GM21619 (cell line): ENCODE results near the gene NAPG.
"Not testable (repeated sequence)": the region's sequence is repeated elsewhere in the genome, so short reads cannot be mapped to it uniquely, and the experiment has no call there.

Source experiments
- ATAC-seq: cut with Tn5 transposase; IDR thresholded peaks from one replicate; pipeline ENCODE4 v1.9.1; 2021; ENCODE audit not compliant: unreplicated experiment

Gene NAPG

GRCh38 chr18:10514082-10514481 is 11.7 kb upstream of the NAPG start:
- no peak for ATAC-seq

GRCh38 chr18:10514601-10515000 is 11.2 kb upstream of the NAPG start:
- no peak for ATAC-seq

- ATAC-seq, result no peak
Measured at GRCh38 chr18:10515456-10515855, 10.4 kb upstream of the NAPG start.

- ATAC-seq, result no peak
Measured at GRCh38 chr18:10516078-10516477, 9.7 kb upstream of the NAPG start.

GRCh38 chr18:10518595-10519255 is 7.1 kb upstream of the NAPG start:
- ATAC-seq, result no peak

- ATAC-seq, result no peak
Measured at GRCh38 chr18:10519366-10519765, 6.5 kb upstream of the NAPG start.

- ATAC-seq, result peak; percentile 79
Measured at GRCh38 chr18:10519999-10520935, 5.6 kb upstream of the NAPG start.

GRCh38 chr18:10521566-10521965 is 4.3 kb upstream of the NAPG start:
- ATAC-seq, result no peak

GRCh38 chr18:10522574-10522973 is 3.3 kb upstream of the NAPG start:
- no peak for ATAC-seq

GRCh38 chr18:10523544-10523943 is 2.3 kb upstream of the NAPG start:
- no peak for ATAC-seq

GRCh38 chr18:10524507-10525370 is 1.1 kb upstream of the NAPG start:
- ATAC-seq, result no peak

GRCh38 chr18:10525371-10525691 is 496 bp upstream of the NAPG start:
- no peak for ATAC-seq

- ATAC-seq, result peak; percentile 1
Measured at GRCh38 chr18:10526561-10526949, 728 bp downstream of the NAPG start.

GRCh38 chr18:10528439-10528838 is 2.6 kb downstream of the NAPG start:
- no peak for ATAC-seq

GRCh38 chr18:10530002-10530401 is 4.2 kb downstream of the NAPG start:
- no peak for ATAC-seq

- no peak for ATAC-seq
Measured at GRCh38 chr18:10530852-10531251, 5.0 kb downstream of the NAPG start.

GRCh38 chr18:10533111-10533510 is 7.3 kb downstream of the NAPG start:
- no peak for ATAC-seq

- no peak for ATAC-seq
Measured at GRCh38 chr18:10536280-10536679, 10.5 kb downstream of the NAPG start.

GRCh38 chr18:10537765-10538164 is 11.9 kb downstream of the NAPG start:
- ATAC-seq, result no peak

- not testable (repeated sequence) for ATAC-seq
Measured at GRCh38 chr18:10539124-10539523, 13.3 kb downstream of the NAPG start.

GRCh38 chr18:10543277-10543676 is 17.4 kb downstream of the NAPG start:
- no peak for ATAC-seq
